Measurements from ENCODE around the gene LDLRAD4. TPM values are rescaled to one million over a fixed set of nuclear protein-coding genes. Genes with fewer than 3 reads are reported as not detected.

Gene LDLRAD4
- total RNA-seq, 1 experiment from 2014 or later, result 1.7 TPM

GRCh38 chr18:13500869-13501542 lies 282.4 kb downstream of the LDLRAD4 start:
- ChIA-PET CTCF (no interaction called here), POLR2A (ENCODE audit: unreplicated experiment) (interaction anchor here (0.6 kb wide), 1 partner anchor 13 kb away, joined by 4 read pairs; no protein-coding TSS in a partner anchor)
- no peak overlapping the region for H3K27ac ChIP-seq
- no peak overlapping the region for H3K4me2 ChIP-seq
- intact Hi-C loops (cut with micrococcal nuclease; ENCODE audit: unreplicated experiment), result no loop called here
- no peaks in the 10 kb centered on the region for H3K9me2 ChIP-seq (ENCODE audit: insufficient read depth)
- no peaks in the 10 kb centered on the region for H3K4me1 ChIP-seq (replicated peaks; ENCODE audit: insufficient read depth)
- peaks cover 65% of the 10 kb centered on the region for H3K27me3 ChIP-seq (ENCODE audit: insufficient read depth, low read depth)
- no peak overlapping the region for H2AFZ ChIP-seq
- no peaks in the 10 kb centered on the region for H4K20me1 ChIP-seq (ENCODE audit: insufficient read depth)
- no peaks in the 10 kb centered on the region for H3K36me3 ChIP-seq (ENCODE audit: low read depth)
- DNase-seq, result no peak
- no peaks in the 10 kb centered on the region for H3K9me3 ChIP-seq (ENCODE audit: insufficient read depth, low read depth)
- H3K79me2 ChIP-seq (ENCODE audit: low read depth), result no peaks in the 10 kb centered on the region
- no peak overlapping the region for H3K4me3 ChIP-seq
- TF ChIP-seq CTCF (conservative IDR thresholded peaks at IDR 0.05), result no peak
- TF ChIP-seq EZH2 (IDR thresholded peaks at IDR 0.05; ENCODE audit: low read depth), result no peak
- H3F3A ChIP-seq (ENCODE audit: insufficient read depth, low read depth), result no peaks in the 10 kb centered on the region
- BruUV-seq (replicated peaks), result no TSS peak

- no peak overlapping the region for H2AFZ ChIP-seq
- no peak overlapping the region for H3K27ac ChIP-seq
- no peaks in the 10 kb centered on the region for H3K79me2 ChIP-seq (ENCODE audit: low read depth)
- TF ChIP-seq CTCF (conservative IDR thresholded peaks at IDR 0.05), result no peak
- TF ChIP-seq EZH2 (IDR thresholded peaks at IDR 0.05; ENCODE audit: low read depth), result no peak
- ChIA-PET POLR2A (ENCODE audit: unreplicated experiment) (interaction anchor here (0.6 kb wide), 1 partner anchor 13 kb away, joined by 4 read pairs; no protein-coding TSS in a partner anchor), CTCF (no interaction called here)
- H3K36me3 ChIP-seq (ENCODE audit: low read depth), result no peaks in the 10 kb centered on the region
- peaks cover 64% of the 10 kb centered on the region for H3K27me3 ChIP-seq (ENCODE audit: insufficient read depth, low read depth)
- no peak overlapping the region for H3K4me3 ChIP-seq
- H4K20me1 ChIP-seq (ENCODE audit: insufficient read depth), result no peaks in the 10 kb centered on the region
- no peaks in the 10 kb centered on the region for H3K4me1 ChIP-seq (replicated peaks; ENCODE audit: insufficient read depth)
- no peaks in the 10 kb centered on the region for H3K9me2 ChIP-seq (ENCODE audit: insufficient read depth)
- no peaks in the 10 kb centered on the region for H3K9me3 ChIP-seq (ENCODE audit: insufficient read depth, low read depth)
- H3F3A ChIP-seq (ENCODE audit: insufficient read depth, low read depth), result no peaks in the 10 kb centered on the region
- intact Hi-C loops (cut with micrococcal nuclease; ENCODE audit: unreplicated experiment), result no loop called here
- no peak overlapping the region for H3K4me2 ChIP-seq
- no TSS peak for BruUV-seq (replicated peaks)
- no peak for DNase-seq
These were observed 283.0 kb downstream of the LDLRAD4 start for GRCh38 chr18:13501543-13501887.

- Histone ChIP-seq H2AFZ (no peak overlapping the region), H4K20me1 (ENCODE audit: insufficient read depth) (no peaks in the 10 kb centered on the region), H3F3A (ENCODE audit: insufficient read depth, low read depth) (no peaks in the 10 kb centered on the region), H3K27me3 (ENCODE audit: insufficient read depth, low read depth) (peaks cover 65% of the 10 kb centered on the region), H3K4me2 (no peak overlapping the region), H3K4me1 (replicated peaks; ENCODE audit: insufficient read depth) (no peaks in the 10 kb centered on the region), H3K9me3 (ENCODE audit: insufficient read depth, low read depth) (no peaks in the 10 kb centered on the region), H3K36me3 (ENCODE audit: low read depth) (no peaks in the 10 kb centered on the region), H3K4me3 (no peak overlapping the region), H3K9me2 (ENCODE audit: insufficient read depth) (no peaks in the 10 kb centered on the region), H3K27ac (no peak overlapping the region), H3K79me2 (ENCODE audit: low read depth) (no peaks in the 10 kb centered on the region)
- CTCF ChIA-PET, result no interaction called here
- no TSS peak for BruUV-seq (replicated peaks)
- POLR2A ChIA-PET (ENCODE audit: unreplicated experiment), result interaction anchor here (0.6 kb wide), 1 partner anchor 12 kb away, joined by 4 read pairs; no protein-coding TSS in a partner anchor
- TF ChIP-seq CTCF (conservative IDR thresholded peaks at IDR 0.05), result no peak
- no peak for TF ChIP-seq EZH2 (IDR thresholded peaks at IDR 0.05; ENCODE audit: low read depth)
- intact Hi-C loops (cut with micrococcal nuclease; ENCODE audit: unreplicated experiment), result no loop called here
- DNase-seq, result no peak
These were observed 283.3 kb downstream of the LDLRAD4 start for GRCh38 chr18:13501891-13502290.

Data from PC-9 (cell line).